ENCODE measurements around the gene PURA. TPM values are rescaled to one million over a fixed set of nuclear protein-coding genes. Genes with fewer than 3 reads are reported as not detected.
A peak's percentile ranks its signal among the peaks of the same experiment; 100 is the strongest.

Gene PURA
- total and polyA plus RNA-seq, 2 donors (not counting 1 experiment from before 2014, with no cell fraction given), result 2.2 to 23.5 TPM

DNA sequence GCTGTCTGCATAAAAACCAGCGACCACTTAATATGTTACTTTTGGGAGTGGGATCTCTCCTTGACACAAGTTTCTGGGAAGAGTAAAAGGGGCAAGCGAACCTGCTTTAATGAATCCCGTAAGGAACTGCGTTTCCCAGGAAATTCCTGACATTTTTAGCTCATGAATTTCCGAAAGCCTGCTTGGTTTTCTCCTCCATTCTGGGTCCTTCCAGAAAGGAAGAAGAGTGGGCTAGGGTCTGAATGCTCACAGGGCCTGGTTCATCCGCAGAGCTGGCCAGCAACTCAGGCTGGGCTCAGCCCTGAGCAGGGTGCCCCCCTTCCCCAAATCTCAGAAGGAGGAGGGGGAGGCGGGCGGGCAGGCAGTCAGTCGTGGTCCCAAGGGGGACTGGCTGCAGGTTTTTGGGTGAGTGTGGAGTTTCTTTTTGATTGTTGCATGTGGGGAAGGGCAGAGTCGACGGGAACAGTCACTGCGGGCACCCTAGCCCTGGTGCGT is 1.2 kb upstream of the PURA start:
- peaks cover 0 to 7% (median 2%) of the 10 kb centered on the region in 3 donors for H3K9me3 ChIP-seq (ENCODE audit: control extremely low read depth in 1 of 3, control insufficient read depth in 2 of 3, insufficient read depth in 1 of 3, low read length in 2 of 3)
- peak overlapping the region; percentile 98 for H3K4me2 ChIP-seq (replicated peaks; ENCODE audit: low read depth, low read length, poor library complexity, severe bottlenecking)
- H3K4me1 ChIP-seq (ENCODE audit: control insufficient read depth in 2 of 2, insufficient read depth in 2 of 2, low read length in 2 of 2), result peaks cover 46 to 61% of the 10 kb centered on the region in 2 donors
- H3K4me3 Mint-ChIP-seq, result peak overlapping the region; percentile 98
- TF ChIP-seq EZH2 (IDR thresholded peaks at IDR 0.05; ENCODE audit: borderline replicate concordance, insufficient read depth, low read depth, low read length, poor library complexity, severe bottlenecking), result no peak
- TF ChIP-seq, protein P1, sequence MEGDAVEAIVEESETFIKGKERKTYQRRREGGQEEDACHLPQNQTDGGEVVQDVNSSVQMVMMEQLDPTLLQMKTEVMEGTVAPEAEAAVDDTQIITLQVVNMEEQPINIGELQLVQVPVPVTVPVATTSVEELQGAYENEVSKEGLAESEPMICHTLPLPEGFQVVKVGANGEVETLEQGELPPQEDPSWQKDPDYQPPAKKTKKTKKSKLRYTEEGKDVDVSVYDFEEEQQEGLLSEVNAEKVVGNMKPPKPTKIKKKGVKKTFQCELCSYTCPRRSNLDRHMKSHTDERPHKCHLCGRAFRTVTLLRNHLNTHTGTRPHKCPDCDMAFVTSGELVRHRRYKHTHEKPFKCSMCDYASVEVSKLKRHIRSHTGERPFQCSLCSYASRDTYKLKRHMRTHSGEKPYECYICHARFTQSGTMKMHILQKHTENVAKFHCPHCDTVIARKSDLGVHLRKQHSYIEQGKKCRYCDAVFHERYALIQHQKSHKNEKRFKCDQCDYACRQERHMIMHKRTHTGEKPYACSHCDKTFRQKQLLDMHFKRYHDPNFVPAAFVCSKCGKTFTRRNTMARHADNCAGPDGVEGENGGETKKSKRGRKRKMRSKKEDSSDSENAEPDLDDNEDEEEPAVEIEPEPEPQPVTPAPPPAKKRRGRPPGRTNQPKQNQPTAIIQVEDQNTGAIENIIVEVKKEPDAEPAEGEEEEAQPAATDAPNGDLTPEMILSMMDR (IDR thresholded peaks at IDR 0.05), result no peak
- peaks cover 43% of the 10 kb centered on the region for H4K20me1 ChIP-seq (ENCODE audit: control insufficient read depth, insufficient read depth, low read length, poor library complexity, severe bottlenecking)
- ChIA-PET CTCF (interaction anchor here (0.6 to 3.9 kb wide), 5 partner anchors 24 to 1533 kb away, joined by 3 to 44 read pairs (median 8); no protein-coding TSS in a partner anchor), POLR2A (interaction anchor here (0.5 to 0.7 kb wide), 5 partner anchors 186 to 1912 kb away, joined by 3 to 9 read pairs (median 4); no protein-coding TSS in a partner anchor)
- H3K79me2 ChIP-seq (ENCODE audit: control insufficient read depth, insufficient read depth, low read length), result peaks cover 75% of the 10 kb centered on the region
- H3K36me3 ChIP-seq (replicated peaks in 1 of 2; ENCODE audit: control extremely low read depth in 1 of 2, control insufficient read depth in 1 of 2, extremely low read depth in 1 of 2, insufficient read depth in 2 of 2, low read length in 1 of 2), result no peaks in the 10 kb centered on the region
- ATAC-seq (ENCODE audit: low read depth), result no peak
- no peak overlapping the region for H3K27ac ChIP-seq (ENCODE audit: low read length in 2 of 2)
- WGBS (ENCODE audit: insufficient coverage), result 32% methylated on average over 8 of the region's 13 CpGs
- H3K4me1 Mint-ChIP-seq, result peaks cover 70% of the 10 kb centered on the region
- peak overlapping the region; percentile 85 for H2AFZ ChIP-seq (ENCODE audit: insufficient read depth, low read depth, low read length, poor library complexity, severe bottlenecking)
- intact Hi-C loops (cut with micrococcal nuclease), result loop anchor here (10.0 kb wide), 1 partner anchor 1568 kb away; the partner anchor contains the start of gene ETF1
- no peak for DNase-seq
- peaks cover 5 to 23% (median 13%) of the 10 kb centered on the region in 4 experiments for H3K27me3 ChIP-seq (replicated peaks in 1 of 4; ENCODE audit: control extremely low read depth in 1 of 4, control insufficient read depth in 3 of 4, insufficient read depth in 4 of 4, low read length in 3 of 4)
- peak overlapping the region; percentile 87 for H3K9ac ChIP-seq (ENCODE audit: low read length)
- H3K4me3 ChIP-seq (ENCODE audit: control extremely low read depth in 1 of 5, extremely low read depth in 1 of 5, insufficient read depth in 1 of 5, low read depth in 2 of 5, low read length in 4 of 5), result peak overlapping the region in 4 of 5 experiments; percentile 59 to 82 (median 74)
- H3K9me3 Mint-ChIP-seq (ENCODE audit: insufficient read depth), result no peaks in the 10 kb centered on the region
- peak overlapping the region; percentile 26 for H3K27ac Mint-ChIP-seq
- H3K27me3 Mint-ChIP-seq, result peaks cover 11% of the 10 kb centered on the region

DNA sequence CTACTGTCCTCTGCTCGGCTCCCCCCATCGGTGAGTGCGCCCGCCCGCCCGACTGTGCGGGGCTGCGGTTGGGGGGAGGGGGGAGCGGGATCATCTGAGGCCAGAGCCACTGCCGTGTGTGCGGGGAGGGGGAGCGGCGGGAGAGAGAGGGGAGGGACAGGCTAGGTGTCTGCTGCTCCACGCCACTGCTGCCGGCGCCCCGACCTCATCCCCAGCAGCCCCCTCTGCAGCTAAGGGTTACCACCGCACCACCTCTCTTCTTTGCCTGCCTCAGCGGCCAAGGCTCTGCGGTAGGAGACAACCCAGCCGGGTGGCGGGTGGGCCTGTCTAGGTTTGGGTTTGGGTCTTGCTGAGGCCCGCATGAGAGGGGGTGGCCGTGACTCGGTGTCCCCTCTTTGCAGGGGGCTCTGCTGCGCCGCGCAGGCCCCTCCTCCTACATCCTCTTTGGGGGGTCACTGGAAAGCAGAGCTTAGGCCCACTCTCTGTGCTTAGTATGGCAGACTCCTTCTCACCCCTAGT is 670 bp upstream of the PURA start:
- Mint-ChIP-seq H3K4me1 (peaks cover 72% of the 10 kb centered on the region), H3K27me3 (peaks cover 11% of the 10 kb centered on the region), H3K4me3 (peak overlapping the region; percentile 98), H3K9me3 (ENCODE audit: insufficient read depth) (no peaks in the 10 kb centered on the region), H3K27ac (peak overlapping the region; percentile 99)
- Histone ChIP-seq H2AFZ (ENCODE audit: insufficient read depth, low read depth, low read length, poor library complexity, severe bottlenecking) (peak overlapping the region; percentile 85), H3K4me2 (replicated peaks; ENCODE audit: low read depth, low read length, poor library complexity, severe bottlenecking) (peak overlapping the region; percentile 98), H3K4me3 (ENCODE audit: control extremely low read depth in 1 of 5, extremely low read depth in 1 of 5, insufficient read depth in 1 of 5, low read depth in 2 of 5, low read length in 4 of 5) (peak overlapping the region; percentile 4 to 82 (median 70)), H3K9me3 (ENCODE audit: control extremely low read depth in 1 of 3, control insufficient read depth in 2 of 3, insufficient read depth in 1 of 3, low read length in 2 of 3) (peaks cover 0 to 7% (median 2%) of the 10 kb centered on the region in 3 donors), H4K20me1 (ENCODE audit: control insufficient read depth, insufficient read depth, low read length, poor library complexity, severe bottlenecking) (peaks cover 42% of the 10 kb centered on the region), H3K9ac (ENCODE audit: low read length) (peak overlapping the region; percentile 87), H3K4me1 (ENCODE audit: control insufficient read depth in 2 of 2, insufficient read depth in 2 of 2, low read length in 2 of 2) (peaks cover 45 to 63% of the 10 kb centered on the region in 2 donors), H3K79me2 (ENCODE audit: control insufficient read depth, insufficient read depth, low read length) (peaks cover 75% of the 10 kb centered on the region), H3K36me3 (replicated peaks in 1 of 2; ENCODE audit: control extremely low read depth in 1 of 2, control insufficient read depth in 1 of 2, extremely low read depth in 1 of 2, insufficient read depth in 2 of 2, low read length in 1 of 2) (no peaks in the 10 kb centered on the region), H3K27me3 (replicated peaks in 1 of 4; ENCODE audit: control extremely low read depth in 1 of 4, control insufficient read depth in 3 of 4, insufficient read depth in 4 of 4, low read length in 3 of 4) (peaks cover 5 to 23% (median 13%) of the 10 kb centered on the region in 4 experiments), H3K27ac (ENCODE audit: low read length in 2 of 2) (peak overlapping the region; percentile 66 to 87)
- ChIA-PET POLR2A (interaction anchor here (0.6 to 1.5 kb wide), 3 partner anchors 19 to 890 kb away, joined by 3 to 8 read pairs (median 4); no protein-coding TSS in a partner anchor), CTCF (interaction anchor here (1.2 to 3.9 kb wide), 2 partner anchors 23 to 31 kb away, joined by 3 to 44 read pairs; no protein-coding TSS in a partner anchor)
- intact Hi-C loops (cut with micrococcal nuclease), result loop anchor here (10.0 kb wide), 1 partner anchor 1568 kb away; the partner anchor contains the start of gene ETF1
- 1% methylated on average over 16 of the region's 28 CpGs for WGBS (ENCODE audit: insufficient coverage)
- ATAC-seq (ENCODE audit: low read depth), result no peak
- TF ChIP-seq, protein P1 (IDR thresholded peaks at IDR 0.05), result no peak
- TF ChIP-seq EZH2 (IDR thresholded peaks at IDR 0.05; ENCODE audit: borderline replicate concordance, insufficient read depth, low read depth, low read length, poor library complexity, severe bottlenecking), result no peak
- no peak for DNase-seq

Measured in B cell (primary cell).